PC-3 (cell line): ENCODE measurements around the gene DMAC2L.
"Not testable (repeated sequence)": the region's sequence is repeated elsewhere in the genome, so short reads cannot be mapped to it uniquely, and the experiment has no call there.

Experiments
- CTCF ChIP-seq: fragments of 300-600 bp; sonication (generic); conservative IDR thresholded peaks from 2 replicates; pipeline ENCODE4 v1.5.1; 2017; ENCODE audit warnings: antibody characterized with exemption, low read depth, mild to moderate bottlenecking, low read length
- EZH2 ChIP-seq: fragments of 300-600 bp; sonication (generic); IDR thresholded peaks from one replicate; pipeline ENCODE4 v1.6.1; 2017; ENCODE audit warnings: antibody characterized with exemption, mild to moderate bottlenecking, low read length; ENCODE audit not compliant: unreplicated experiment
- EZH2phosphoT487 ChIP-seq: fragments of 300-600 bp; sonication (generic); IDR thresholded peaks from 2 replicates; pipeline ENCODE4 v1.6.1; 2018; ENCODE audit warnings: mild to moderate bottlenecking, antibody characterized with exemption, low read length, borderline replicate concordance

DNA sequence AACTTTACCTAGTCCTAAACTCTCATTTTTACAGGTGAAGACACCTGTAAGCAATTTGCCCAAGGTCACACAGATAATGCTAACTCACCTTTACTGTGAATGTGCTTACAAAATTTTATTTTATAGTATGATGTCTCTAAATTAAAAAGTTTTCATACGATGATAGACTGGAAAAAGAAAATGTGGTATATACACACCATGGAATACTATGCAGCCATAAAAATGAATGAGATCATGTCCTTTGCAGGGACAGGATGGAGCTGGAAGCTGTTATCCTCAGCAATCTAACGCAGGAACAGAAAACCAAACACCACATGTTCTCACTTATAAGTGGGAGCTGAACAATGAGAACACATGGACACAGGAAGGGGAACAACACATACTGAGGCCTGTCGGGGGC, 44.2 kb downstream of the DMAC2L start:
- not testable (repeated sequence) for TF ChIP-seq CTCF, EZH2, EZH2phosphoT487
